ENCODE data around the gene PDK4.
"Not testable (repeated sequence)": the region's sequence is repeated elsewhere in the genome, so short reads cannot be mapped to it uniquely, and the experiment has no call there.

The PDK4 gene

GRCh38 chr7:95604811-95605210 lies 8.5 kb upstream of the PDK4 start:
- not testable (repeated sequence) for DNase-seq (ENCODE audit: low read depth, low spot score)

- not testable (repeated sequence) for DNase-seq (ENCODE audit: low read depth, low spot score)
Observed at GRCh38 chr7:95604397-95604796, 8.1 kb upstream of the PDK4 start.

- no peak for DNase-seq (ENCODE audit: low read depth, low spot score)
Observed at GRCh38 chr7:95602421-95602820, 6.1 kb upstream of the PDK4 start.

GRCh38 chr7:95601316-95601715 lies 5.0 kb upstream of the PDK4 start:
- DNase-seq (ENCODE audit: low read depth, low spot score) = no peak

GRCh38 chr7:95599069-95599468 lies 2.8 kb upstream of the PDK4 start:
- DNase-seq (ENCODE audit: low read depth, low spot score) = no peak

- DNase-seq (ENCODE audit: low read depth, low spot score) = no peak
Observed at GRCh38 chr7:95598511-95598910, 2.2 kb upstream of the PDK4 start.

- no peak for DNase-seq (ENCODE audit: low read depth, low spot score)
Observed at GRCh38 chr7:95595746-95596197, 544 bp downstream of the PDK4 start.

GRCh38 chr7:95594185-95594584 lies 2.1 kb downstream of the PDK4 start:
- DNase-seq (ENCODE audit: low read depth, low spot score) = no peak

GRCh38 chr7:95593343-95593742 lies 3.0 kb downstream of the PDK4 start:
- DNase-seq (ENCODE audit: low read depth, low spot score) = no peak

- no peak for DNase-seq (ENCODE audit: low read depth, low spot score)
Observed at GRCh38 chr7:95592570-95592969, 3.7 kb downstream of the PDK4 start.

GRCh38 chr7:95590387-95591248 lies 5.7 kb downstream of the PDK4 start:
- no peak for DNase-seq (ENCODE audit: low read depth, low spot score)

GRCh38 chr7:95589766-95590165 lies 6.5 kb downstream of the PDK4 start:
- no peak for DNase-seq (ENCODE audit: low read depth, low spot score)

- DNase-seq (ENCODE audit: low read depth, low spot score) = no peak
Observed at GRCh38 chr7:95589031-95589430, 7.3 kb downstream of the PDK4 start.

- no peak for DNase-seq (ENCODE audit: low read depth, low spot score)
Observed at GRCh38 chr7:95586951-95587301, 9.4 kb downstream of the PDK4 start.

GRCh38 chr7:95585426-95585789 lies 10.9 kb downstream of the PDK4 start:
- no peak for DNase-seq (ENCODE audit: low read depth, low spot score)

GRCh38 chr7:95584769-95585425 lies 11.4 kb downstream of the PDK4 start:
- no peak for DNase-seq (ENCODE audit: low read depth, low spot score)

- no peak for DNase-seq (ENCODE audit: low read depth, low spot score)
Observed at GRCh38 chr7:95583834-95584621, 12.3 kb downstream of the PDK4 start.

- DNase-seq (ENCODE audit: low read depth, low spot score) = no peak
Observed at GRCh38 chr7:95582578-95583293, 13.6 kb downstream of the PDK4 start.

GRCh38 chr7:95581467-95581866 lies 14.8 kb downstream of the PDK4 start:
- DNase-seq (ENCODE audit: low read depth, low spot score) = no peak

- no peak for DNase-seq (ENCODE audit: low read depth, low spot score)
Observed at GRCh38 chr7:95579318-95579717, 17.0 kb downstream of the PDK4 start.

GRCh38 chr7:95578299-95578855 lies 17.9 kb downstream of the PDK4 start:
- no peak for DNase-seq (ENCODE audit: low read depth, low spot score)

Measured in smooth muscle cell of the brain vasculature (primary cell).